Cerebellar nuclear complex (tissue), 1 donor: ENCODE results near the gene PHACTR2.
"Not testable (repeated sequence)": the region's sequence is repeated elsewhere in the genome, so short reads cannot be mapped to it uniquely, and the experiment has no call there.

Experiments
- DNase-seq, 2 experiments: peaks; one replicate each; lab custom pipeline; 2025; lab: John Stamatoyannopoulos, UW

PHACTR2 gene

GRCh38 chr6:143698759-143699429 is 21.1 kb downstream of the PHACTR2 start:
- no peak for DNase-seq

- no peak for DNase-seq
Measured at GRCh38 chr6:143699430-143699825, 21.7 kb downstream of the PHACTR2 start.

GRCh38 chr6:143700684-143701348 is 23.1 kb downstream of the PHACTR2 start:
- no peak for DNase-seq

GRCh38 chr6:143701349-143702234 is 23.8 kb downstream of the PHACTR2 start:
- no peak for DNase-seq

- DNase-seq = no peak
Measured at GRCh38 chr6:143705569-143705968, 27.8 kb downstream of the PHACTR2 start.

- no peak for DNase-seq
Measured at GRCh38 chr6:143707697-143708096, 29.9 kb downstream of the PHACTR2 start.

- DNase-seq = no peak
Measured at GRCh38 chr6:143708889-143709288, 31.1 kb downstream of the PHACTR2 start.

- no peak for DNase-seq
Measured at GRCh38 chr6:143711714-143712113, 33.9 kb downstream of the PHACTR2 start.

GRCh38 chr6:143718472-143718871 is 40.7 kb downstream of the PHACTR2 start:
- DNase-seq = no peak

GRCh38 chr6:143721642-143722041 is 43.9 kb downstream of the PHACTR2 start:
- no peak for DNase-seq

- no peak for DNase-seq
Measured at GRCh38 chr6:143724876-143725275, 47.1 kb downstream of the PHACTR2 start.

- DNase-seq = no peak
Measured at GRCh38 chr6:143726015-143726647, 48.4 kb downstream of the PHACTR2 start.

- DNase-seq = no peak
Measured at GRCh38 chr6:143727035-143727434, 49.3 kb downstream of the PHACTR2 start.

GRCh38 chr6:143731789-143732188 is 54.0 kb downstream of the PHACTR2 start:
- DNase-seq = no peak

GRCh38 chr6:143732536-143732935 is 54.8 kb downstream of the PHACTR2 start:
- no peak for DNase-seq

GRCh38 chr6:143733510-143733909 is 55.7 kb downstream of the PHACTR2 start:
- no peak for DNase-seq

- DNase-seq = no peak
Measured at GRCh38 chr6:143734641-143735063, 56.9 kb downstream of the PHACTR2 start.

- DNase-seq = not testable (repeated sequence)
Measured at GRCh38 chr6:143738072-143738690, 60.4 kb downstream of the PHACTR2 start.

GRCh38 chr6:143739341-143739851 is 61.6 kb downstream of the PHACTR2 start:
- no peak for DNase-seq

- DNase-seq = no peak
Measured at GRCh38 chr6:143740213-143740612, 62.4 kb downstream of the PHACTR2 start.

GRCh38 chr6:143741480-143741879 is 63.7 kb downstream of the PHACTR2 start:
- no peak for DNase-seq
